Left renal pelvis (tissue), 4 donors: Measurements from ENCODE around the gene COL2A1. TPM values are rescaled to one million over a fixed set of nuclear protein-coding genes. Genes with fewer than 3 reads are reported as not detected.

Experiments used
- polyA plus RNA-seq, 4 donors: library from polyadenylated mRNA; unstranded; fragments of 120-200 nt; gene quantifications; one replicate each; pipeline ENCODE4 v1.2.1, GENCODE V29; 2013; ENCODE audit not compliant: insufficient read length in 4 of 4

The COL2A1 gene
- polyA plus RNA-seq, 4 donors: 41.2 to 79.4 (median 51.2) TPM

Other genes with a start within 250 kb of the COL2A1 start
- gene RAPGEF3, start 245.6 kb downstream of the COL2A1 start, polyA plus RNA-seq: 100 to 1,000 TPM in 1 of 4 donors, 10 to 100 TPM in 3; 10.8 to 115 (median 60.0) TPM
- gene SLC48A1, start 231.2 kb downstream of the COL2A1 start, polyA plus RNA-seq: 10 to 100 TPM; 16.7 to 67.4 (median 52.2) TPM
- 10 to 100 TPM; 76.1 to 96.1 (median 81.7) TPM for gene HDAC7, start 184.6 kb downstream of the COL2A1 start, polyA plus RNA-seq
- gene VDR, start 99.5 kb downstream of the COL2A1 start, polyA plus RNA-seq: 1 to 10 TPM in 3 of 4 donors, under 1 TPM in 1; 0.35 to 5.4 (median 3.6) TPM
- 100 to 1,000 TPM; 126 to 146 (median 133) TPM for gene TMEM106C, start 40.9 kb downstream of the COL2A1 start, polyA plus RNA-seq
- 10 to 100 TPM; 23.6 to 33.3 (median 24.9) TPM for gene SENP1, start 101.6 kb upstream of the COL2A1 start, polyA plus RNA-seq
- gene PFKM, start 114.9 kb upstream of the COL2A1 start, polyA plus RNA-seq: 100 to 1,000 TPM in 2 of 4 donors, 10 to 100 TPM in 2; 76.9 to 124 (median 104) TPM
- gene ASB8, start 153.0 kb upstream of the COL2A1 start, polyA plus RNA-seq: 10 to 100 TPM; 36.0 to 45.3 (median 38.7) TPM
- gene CCDC184, start 179.2 kb upstream of the COL2A1 start, polyA plus RNA-seq: 1 to 10 TPM in 1 of 4 donors, under 1 TPM in 3; 0.34 to 2.3 (median 0.50) TPM
- under 1 TPM in 3 of 4 donors, not detected in 1; 0.24 to 0.82 (median 0.69) TPM for gene OR10AD1, start 198.8 kb upstream of the COL2A1 start, polyA plus RNA-seq